Fibroblast of skin of scalp (primary cell): Measurements from ENCODE around the gene LENG1.

Experiments
- DNase-seq: peaks from one replicate; pipeline ENCODE4 v3.0.0-alpha.2; 2013

Gene LENG1

GRCh38 chr19:54106716-54107115, 52.8 kb downstream of the LENG1 start:
- no peak for DNase-seq

- DNase-seq, result no peak
These were observed 53.7 kb downstream of the LENG1 start for GRCh38 chr19:54105796-54106195.
